CD4-positive, alpha-beta T cell treated with Interleukin-12 subunit alpha and Interleukin-12 subunit beta, for 1 hour (primary cell): ENCODE results near the gene RTTN.
"Not testable (repeated sequence)": the region's sequence is repeated elsewhere in the genome, so short reads cannot be mapped to it uniquely, and the experiment has no call there.

Experiments
- DNase-seq: peaks from one replicate; pipeline ENCODE4 v3.0.0-alpha.2; 2020

Gene RTTN

DNA sequence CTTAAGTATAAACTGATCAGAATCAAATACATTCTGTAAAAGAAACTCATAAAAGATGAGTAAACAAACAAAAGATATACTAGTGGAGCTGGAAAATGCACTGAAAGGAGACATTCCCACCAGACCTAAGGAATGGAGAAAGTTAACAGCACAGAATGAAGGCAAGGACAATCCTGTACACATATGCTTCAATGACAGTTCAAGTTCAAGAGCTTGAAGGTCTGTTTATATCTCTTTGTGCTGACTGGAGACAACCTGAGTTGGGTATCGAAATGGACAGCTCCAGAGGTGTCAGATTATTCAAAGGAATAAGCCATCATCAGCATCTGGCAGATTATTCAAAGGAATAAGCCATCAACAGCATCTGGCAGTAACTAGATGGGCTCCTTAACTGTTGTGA is 184.0 kb downstream of the RTTN start:
- no peak for DNase-seq

DNA sequence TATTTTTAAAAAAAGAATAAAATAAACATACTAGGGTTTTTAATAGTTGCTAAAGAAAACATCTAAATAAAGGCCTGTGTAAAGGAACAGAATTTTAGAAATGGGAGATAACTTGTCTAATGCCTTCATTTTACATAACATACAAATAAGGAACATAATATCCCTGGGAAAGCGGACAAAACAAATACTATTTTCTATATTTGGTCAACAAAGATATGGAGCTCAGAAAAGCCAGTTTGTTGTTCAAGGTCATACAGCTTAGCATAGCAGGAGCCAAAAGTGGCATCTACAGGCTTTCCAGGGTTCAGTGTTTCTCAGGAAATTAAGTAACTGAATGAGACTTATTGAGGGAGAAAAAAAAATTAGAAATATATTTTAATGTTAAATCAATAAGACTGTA is 184.4 kb downstream of the RTTN start:
- DNase-seq, result no peak

DNA sequence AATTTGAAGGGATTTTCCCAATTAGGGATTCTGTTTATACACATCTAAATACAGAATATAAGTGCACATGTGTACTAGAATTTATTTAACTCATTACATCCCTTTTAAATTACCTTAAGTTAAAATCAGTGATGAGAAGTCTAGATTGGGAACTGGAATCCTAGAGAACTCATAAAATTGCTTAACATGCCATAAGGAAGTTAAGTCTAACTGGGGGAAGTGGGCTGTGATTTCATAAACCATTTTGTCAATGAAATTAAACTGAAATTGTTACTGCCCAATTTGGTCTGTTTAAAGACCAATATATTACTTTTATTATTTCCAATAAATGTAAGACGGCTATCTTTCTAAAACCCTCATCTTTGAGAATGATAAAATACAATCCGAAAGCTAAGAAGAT is 185.5 kb downstream of the RTTN start:
- DNase-seq, result no peak

DNA sequence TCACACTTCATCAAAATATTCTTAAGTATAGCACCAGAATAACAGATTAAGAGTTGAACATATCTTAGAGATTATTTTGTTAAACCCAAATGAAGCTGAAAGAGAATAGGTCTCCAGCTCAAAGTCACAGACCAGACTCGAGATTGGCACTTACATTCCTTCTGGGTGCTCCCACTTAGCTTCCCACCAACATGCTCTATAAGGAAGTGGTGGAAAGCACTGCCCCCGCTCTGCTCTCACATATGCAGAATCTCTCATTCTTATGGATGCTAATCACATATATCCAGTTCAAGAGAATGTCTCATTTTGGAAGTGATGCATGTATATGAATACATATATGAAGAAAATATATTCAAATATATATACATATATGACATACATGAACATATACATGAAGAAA is 186.4 kb downstream of the RTTN start:
- no peak for DNase-seq

DNA sequence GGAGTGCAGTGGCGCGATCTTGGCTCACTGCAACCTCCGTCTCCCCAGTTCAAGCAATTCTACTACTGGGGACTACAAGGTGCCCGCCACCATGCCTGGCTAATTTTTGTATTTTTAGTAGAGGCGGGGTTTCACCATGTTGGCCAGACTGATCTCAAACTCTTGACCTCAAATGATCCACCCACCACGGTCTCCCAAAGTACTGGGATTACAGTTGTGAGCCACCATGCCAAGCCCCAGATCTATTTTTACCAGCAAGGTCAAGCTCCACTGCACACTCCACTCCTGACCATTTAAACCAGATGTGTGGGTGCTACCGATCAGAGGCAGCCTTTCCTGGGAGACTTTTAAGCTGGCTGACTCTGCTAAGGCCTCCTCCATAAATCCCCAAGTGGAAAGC is 190.4 kb downstream of the RTTN start:
- DNase-seq, result no peak

DNA sequence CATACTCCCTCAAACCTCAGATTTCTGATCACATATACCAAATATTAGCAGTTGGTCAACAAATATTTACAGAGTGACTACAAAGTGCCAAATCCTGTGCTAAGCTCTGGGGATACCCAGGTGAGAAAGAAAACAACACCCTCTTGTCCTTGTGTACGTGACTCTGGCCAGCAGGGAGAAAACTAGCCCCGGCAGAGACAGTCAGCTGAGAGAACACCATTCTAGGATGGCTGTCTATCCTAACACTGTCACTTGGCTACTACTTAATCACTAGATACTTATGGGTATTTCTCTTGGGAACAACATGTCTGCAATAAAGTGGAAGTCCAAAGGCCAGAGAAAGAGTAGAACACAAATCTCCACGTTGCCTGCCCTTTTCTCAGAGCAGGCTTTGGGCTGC is 199.9 kb downstream of the RTTN start:
- DNase-seq, result no peak

DNA sequence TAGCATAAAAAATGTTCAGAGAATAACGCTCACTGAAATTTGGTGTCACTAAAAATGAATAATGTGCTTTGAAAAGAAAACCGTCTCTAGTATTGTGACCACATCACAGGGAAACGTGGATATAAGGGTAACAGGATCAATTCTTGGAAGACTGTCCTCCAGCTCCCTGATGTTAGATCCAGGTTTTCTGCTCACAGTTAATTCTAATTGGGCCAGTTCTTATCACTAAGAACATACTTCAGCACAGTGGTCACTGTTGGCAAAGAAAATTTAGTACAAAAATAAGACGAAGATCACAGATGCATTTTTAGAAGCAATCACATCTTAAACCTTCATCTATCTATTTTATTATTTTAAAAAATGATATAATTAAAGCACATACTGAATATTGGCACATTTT is 200.8 kb downstream of the RTTN start:
- DNase-seq, result no peak

DNA sequence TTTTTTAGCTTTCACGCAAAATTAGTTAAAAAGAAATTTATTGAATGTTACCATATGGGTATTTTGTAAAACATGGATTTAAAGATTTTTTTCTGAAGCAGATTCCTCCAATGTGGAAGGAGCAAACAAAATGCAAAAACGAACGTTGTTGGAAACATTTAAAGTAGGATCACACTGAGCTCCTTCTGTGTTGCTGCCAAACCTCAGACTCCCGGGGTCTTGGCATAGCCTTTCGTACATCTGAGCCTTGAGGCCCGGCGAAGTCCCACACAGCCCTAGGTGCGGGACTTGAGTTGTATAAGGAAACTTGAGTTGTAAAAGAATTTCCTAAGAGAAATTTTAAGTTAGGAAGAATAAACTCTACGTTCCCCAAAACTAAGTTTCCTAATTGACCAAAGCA is 205.8 kb downstream of the RTTN start:
- no peak for DNase-seq

DNA sequence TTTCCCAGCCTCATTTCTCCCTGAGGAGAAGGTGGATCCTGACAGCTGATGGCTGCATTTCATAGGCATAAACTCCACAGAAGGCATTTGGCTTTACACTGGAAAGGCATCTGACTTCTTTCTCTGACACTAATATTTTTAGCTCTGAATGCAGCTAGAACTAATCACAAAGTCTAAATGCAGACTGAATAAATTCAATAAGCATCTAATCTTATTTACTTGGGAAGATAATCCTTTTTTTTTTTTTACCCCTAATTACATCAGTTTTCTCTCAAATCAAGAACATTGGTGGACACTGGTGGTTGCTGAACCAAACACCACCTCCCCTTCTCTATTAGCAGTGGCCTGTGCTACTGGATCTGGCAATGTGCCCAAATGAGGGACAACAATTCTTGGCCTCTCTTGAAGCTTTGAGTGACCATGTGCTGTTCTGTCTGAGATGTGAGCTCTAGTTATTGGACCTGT is 206.9 kb downstream of the RTTN start:
- DNase-seq, result no peak

DNA sequence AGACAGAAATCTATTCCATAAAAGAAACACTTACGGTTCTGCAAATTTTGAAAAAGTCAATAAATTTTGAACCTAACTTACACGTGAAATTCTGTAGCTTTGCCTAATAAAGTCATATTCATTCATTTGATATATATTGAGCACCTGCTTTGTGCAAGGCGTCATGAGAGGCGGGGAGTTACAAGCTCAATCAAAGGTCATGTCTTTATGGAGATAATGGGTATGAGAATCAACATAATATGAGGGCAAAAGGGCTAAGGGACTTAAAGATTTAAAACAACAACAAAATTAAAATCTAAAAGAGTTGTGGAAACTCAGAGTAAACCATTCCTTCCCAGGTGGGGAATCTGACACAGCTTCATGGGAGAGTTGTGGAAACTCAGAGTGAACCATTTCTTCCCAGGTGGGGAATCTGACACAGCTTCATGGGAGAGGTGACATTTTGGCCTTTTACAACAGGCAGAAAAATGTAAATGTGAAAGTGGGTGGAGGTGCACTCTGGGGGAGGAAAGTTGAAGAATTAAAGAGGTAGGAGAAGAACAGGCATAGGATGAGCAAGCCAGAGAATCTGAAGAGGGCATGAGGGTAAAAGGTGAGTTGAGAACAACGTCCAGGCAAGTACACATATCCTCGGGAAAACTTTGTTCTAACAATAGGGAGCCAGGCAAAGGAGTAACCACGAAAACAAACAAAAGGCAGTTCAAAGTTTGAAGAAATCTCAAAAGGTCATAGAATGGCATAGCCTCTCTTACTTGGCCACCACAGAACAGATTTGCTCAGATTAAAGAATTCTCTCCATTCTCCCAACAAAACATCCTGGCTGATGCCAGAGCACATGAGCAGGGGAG is 208.3 kb downstream of the RTTN start:
- DNase-seq, result no peak

DNA sequence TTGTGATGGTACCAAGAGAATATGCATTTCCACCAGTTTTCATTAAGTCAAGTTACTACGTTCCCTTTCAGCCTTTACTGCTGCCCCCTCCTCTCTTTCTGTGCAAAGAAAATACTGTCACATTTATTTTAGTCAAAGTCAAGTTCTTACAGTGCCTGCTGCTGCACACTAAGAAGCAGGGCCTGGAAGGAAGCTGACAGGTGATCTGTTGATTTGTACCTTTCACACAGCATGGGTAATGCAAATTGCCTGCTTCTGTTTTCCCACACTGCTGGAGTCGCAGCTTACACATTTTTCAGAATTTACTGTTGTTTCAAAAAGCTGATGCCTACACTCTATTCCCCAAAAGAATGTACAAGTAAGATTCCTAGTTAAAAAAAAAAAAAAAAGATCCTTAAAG is 209.1 kb downstream of the RTTN start:
- DNase-seq, result no peak

DNA sequence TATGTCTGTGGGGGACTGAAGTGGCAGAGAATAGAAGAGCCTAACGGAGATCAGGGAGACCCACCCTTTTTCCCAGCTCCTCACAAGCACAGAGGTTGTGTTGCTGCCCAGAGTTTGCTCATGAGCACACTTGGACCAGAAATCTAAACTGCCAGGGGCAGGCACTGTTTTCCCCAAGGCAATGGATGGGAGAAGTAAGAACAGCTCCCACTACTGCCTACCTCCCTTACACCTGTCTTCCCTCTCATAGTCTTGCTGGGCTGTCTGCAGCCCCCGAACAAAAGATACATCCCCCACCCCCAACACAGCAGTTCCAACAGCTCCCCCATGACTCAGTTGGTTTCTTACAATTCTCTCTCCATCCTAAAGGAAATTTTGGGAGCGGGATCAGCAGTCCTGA is 209.7 kb downstream of the RTTN start:
- no peak for DNase-seq

DNA sequence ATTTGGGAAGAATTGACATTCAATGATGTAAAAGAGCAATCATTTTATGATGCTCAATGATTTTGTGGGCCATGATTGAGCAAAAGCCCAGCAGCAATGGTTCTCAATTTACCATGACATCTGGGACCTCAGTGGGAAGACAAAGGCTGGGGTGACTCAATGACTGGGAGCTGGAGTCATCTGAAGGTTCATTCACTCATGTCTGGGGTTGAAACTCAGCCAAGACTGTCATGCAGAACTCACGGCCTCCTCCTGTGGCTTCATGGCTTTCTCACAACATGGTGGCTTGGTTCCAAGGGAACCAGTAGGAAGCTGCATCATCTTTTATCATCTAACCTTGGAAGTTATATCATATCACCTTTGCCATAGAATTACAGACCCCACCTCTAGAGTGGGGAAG is 212.7 kb downstream of the RTTN start:
- DNase-seq, result no peak

DNA sequence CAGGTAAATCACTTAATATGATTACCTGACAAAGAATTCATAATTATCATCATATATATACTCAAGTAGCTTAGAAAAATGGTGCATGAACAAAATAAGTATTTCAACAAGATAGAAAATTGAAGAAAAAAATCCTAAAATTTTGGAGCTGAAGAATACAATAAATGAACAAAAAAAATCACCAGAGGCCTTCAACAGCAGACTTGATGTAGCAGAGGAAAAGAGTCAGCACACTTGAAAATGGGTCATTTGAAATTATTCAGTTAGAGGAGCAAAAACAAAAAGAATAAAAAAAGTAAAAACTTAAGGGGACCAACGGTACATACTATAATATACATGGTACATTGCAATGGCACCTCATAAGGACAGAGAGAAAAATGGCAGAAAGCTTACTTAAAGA is 217.6 kb downstream of the RTTN start:
- no peak for DNase-seq

DNA sequence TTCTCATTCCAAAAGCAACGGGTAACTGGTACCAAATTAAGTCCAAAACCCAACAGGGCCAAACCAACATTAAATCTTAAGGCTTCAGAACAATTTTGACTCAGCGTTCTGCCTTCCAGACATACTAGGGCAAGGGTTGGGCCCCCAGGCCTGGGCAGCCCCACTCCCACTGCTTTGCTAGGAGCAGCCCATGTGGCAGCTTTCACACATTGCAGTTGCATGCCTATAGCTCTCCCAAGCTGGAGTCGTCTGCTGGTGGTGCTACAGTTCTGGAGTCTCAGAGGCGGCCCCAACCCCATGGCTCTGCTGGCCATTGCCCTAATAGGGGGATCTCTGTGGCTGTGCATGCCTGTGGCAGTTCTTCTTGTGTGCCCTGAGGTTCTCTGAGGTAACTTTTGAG is 220.2 kb downstream of the RTTN start:
- DNase-seq, result no peak

DNA sequence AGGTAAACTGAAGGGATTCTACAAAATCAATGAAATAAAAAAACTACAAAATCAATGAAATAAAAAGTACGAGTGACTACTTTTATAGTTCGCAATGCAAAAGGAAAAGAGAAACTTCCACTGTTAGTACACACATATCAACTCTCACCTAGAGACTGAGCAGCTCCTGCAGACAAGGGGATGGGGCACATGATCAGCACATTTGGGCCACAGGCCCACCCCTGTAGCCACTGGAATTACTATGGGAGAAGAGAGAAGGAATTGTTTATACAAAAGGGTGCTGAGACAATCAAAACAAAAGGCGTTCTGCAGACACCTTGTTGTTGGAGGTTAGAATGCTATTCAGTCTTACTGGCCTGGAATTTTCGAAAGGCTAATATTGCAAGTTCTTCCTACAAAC is 223.1 kb downstream of the RTTN start:
- no peak for DNase-seq

DNA sequence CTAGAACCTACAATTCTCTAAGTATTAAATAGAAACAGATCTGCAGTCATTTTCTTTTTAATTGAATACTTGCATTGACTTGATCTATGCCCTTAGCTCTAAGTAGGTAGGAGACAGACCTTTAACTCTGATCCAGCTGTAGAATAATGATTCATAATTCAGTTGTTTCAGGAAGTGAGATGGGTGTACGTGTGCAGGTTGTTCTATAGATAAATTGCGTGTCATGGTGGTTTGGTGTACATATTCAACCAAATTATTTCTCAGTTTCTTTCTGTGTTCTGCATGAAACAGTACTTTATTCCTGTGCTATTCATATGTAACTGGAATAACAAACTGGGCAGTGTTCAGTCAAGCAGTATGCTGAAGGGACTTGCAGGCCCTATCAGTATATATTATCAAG is 223.5 kb downstream of the RTTN start:
- DNase-seq, result no peak

DNA sequence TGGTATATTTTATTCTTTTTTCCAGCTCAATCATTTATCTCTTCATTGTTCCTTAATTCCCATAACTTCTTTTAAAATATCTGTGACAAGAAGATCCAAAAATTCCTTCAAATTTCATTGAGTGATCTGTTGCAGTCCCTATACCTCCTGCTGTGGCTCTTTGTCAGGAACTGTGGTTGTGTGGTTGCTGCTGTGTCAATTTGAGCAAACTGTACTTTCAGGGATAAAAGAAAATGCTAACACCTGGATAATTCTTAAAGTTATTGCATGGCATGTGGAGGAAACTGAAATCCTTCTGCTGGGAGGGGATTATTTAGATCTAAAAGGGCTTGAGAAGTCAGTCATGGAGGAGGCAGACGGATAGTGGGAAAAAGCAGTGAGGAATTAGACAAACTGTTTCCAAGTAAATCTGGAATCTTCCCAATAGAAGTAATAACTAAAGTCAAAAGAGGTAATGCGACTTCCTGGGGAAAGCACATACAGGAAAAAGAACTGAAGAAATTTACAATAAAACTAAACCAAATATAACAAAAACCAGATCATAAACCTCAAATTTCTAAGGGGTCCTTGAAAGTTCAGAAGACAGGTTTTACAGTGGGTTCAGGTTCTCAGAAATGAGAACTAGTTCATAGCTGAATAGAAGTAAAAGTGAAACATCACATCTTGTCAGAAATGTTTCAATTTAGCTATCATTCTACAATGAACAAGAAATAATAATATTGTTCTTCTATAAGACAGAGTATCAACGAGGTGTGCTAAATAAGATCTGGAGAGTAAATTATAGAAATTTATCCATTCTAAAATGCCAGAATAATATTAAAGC is 224.3 kb downstream of the RTTN start:
- DNase-seq, result no peak

DNA sequence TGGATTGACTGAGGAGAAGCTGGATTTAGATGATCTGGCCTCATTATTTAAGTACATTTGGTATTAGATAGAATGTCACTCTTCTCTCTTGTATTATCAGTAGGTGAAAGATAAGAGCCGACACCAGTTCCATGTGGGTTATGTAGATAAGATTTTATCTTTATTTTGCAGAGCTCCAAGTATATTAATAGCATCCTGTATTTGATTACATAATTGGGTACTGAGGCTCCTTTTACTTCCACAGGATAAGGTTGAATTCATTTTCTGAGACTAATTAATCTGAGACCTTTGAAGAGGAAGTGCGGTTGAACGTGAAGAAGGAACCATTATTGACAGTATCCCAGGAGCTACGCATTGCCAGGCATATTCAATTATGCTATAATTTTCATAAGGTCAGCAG is 225.0 kb downstream of the RTTN start:
- DNase-seq, result no peak

DNA sequence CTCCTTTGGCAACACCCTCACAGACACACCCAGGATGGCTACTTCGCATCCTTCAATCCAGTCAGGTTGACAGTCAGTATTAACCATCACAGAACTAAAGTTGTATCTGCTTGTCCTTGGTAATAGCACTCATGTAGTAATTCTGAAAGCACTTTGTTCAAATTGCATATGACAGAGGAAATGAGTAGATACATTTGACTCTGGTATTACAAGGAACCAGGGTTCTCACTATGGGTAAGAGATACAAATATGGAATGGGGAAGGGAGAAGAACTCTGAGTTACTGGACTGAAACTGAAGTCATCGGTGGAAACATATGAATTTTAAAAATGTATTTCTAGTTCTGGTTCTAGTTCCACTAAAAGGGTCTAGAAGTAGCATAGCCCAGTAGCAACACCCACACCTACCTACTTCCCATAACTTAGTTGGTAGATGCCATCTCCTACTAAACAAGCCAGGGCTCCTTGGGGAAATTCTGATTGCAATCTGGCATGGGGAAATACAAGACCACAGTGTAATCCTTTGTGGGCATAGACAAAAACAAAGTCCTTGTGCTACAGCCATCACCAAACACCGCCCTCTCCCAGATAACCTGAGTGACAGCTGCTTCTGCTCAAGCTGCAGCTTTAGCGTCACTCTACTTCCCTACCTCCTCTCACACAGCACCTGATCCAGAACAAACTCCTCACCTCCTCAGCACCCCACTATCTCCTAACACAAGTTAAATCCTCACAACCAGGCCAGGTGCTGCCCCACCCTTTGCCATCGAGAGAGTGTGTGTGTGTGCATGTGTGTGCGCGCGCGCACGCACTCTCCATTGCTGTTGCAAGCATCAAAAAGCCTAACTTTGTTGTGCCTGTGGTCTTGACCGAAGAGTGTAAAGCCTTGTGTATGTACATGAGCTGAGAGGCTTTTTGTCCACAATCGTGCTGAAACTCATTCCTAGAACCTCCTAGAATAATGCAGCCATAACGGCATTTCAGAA is 226.5 kb downstream of the RTTN start:
- no peak for DNase-seq

DNA sequence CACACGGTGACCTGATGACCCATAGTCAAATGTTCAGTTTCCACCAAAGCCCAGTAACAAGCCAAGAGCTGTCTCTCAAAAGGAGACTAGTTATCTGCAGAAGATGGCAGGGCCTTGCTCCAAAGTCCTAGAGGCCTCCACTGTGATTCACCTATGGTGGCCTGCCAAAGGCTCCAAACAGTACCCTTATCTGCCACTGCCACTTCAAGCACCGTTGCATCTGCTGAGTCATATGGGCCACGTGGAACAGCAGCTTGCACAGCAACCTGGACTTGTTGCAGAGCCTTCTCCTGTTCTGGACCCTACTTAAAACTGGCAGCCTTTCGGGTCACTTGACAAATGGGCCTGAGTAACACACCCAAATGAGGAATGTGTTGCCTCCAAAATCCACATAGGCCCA is 230.2 kb downstream of the RTTN start:
- not testable (repeated sequence) for DNase-seq

DNA sequence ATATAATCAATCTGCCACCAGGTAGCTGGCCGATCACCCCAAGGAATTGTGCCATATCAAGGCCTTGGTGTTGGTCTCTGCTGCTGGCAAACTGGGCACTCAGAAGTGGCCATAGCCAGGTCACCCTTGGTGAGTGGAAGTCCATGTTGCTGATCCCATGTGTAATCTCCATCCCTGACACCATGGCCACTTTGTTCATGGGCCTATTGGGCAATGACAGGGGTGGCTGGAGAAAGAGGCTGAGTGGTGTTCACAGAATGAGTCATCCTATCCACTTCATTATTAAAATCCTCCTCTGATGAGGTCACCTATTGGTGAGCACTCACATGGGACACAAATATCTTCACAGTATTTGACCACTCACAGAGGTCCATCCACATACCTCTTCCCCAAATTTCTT is 231.1 kb downstream of the RTTN start:
- no peak for DNase-seq

DNA sequence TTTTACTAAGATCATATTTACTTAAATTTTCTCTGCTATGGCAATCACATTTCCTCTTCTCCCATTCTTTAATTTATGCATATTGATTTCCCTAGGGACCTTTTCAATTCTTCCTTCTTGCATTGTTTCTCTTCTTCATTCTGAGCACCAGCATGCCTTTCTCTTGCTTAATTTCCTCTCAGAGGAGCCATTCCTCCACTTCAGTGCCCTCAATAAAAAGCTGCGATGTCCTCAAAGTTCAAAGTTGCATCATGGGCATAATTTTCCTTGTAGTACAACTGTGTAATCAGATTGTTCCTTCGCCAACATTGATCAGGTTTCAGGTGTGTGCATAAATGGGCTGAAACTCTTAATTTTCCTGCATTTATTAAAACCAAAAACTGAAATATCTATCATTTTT is 236.0 kb downstream of the RTTN start:
- DNase-seq, result no peak
